CMK (cell line): ENCODE measurements around the gene SPC24.
A peak's percentile ranks its signal among the peaks of the same experiment; 100 is the strongest.
"Not testable (repeated sequence)": the region's sequence is repeated elsewhere in the genome, so short reads cannot be mapped to it uniquely, and the experiment has no call there.

ENCODE experiments used
- DNase-seq: peaks from one replicate; pipeline ENCODE4 v3.0.0-alpha.2; 2010; ENCODE audit warnings: low read depth

SPC24 gene

GRCh38 chr19:11125994-11126685 lies 29.4 kb downstream of the SPC24 start:
- DNase-seq, result peak; percentile 34

DNA sequence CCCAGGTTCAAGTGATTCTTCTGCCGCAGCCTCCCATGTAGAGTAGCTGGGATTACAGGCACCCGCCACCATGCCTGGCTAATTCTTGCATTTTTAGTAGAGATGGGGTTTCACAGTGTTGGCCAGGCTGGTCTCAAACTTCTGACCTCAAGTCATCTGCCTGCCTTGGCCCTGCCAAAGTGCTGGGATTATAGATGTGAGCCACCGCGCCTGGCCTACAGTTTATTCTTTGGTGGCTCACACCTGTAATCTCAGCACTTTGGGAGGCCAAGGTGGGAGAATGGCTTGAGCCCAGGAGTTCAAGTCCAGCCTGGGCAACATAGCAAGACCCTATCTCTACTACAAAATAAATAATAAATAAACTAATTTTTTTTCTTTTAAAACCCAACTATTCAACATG lies 31.4 kb downstream of the SPC24 start:
- DNase-seq, result not testable (repeated sequence)

DNA sequence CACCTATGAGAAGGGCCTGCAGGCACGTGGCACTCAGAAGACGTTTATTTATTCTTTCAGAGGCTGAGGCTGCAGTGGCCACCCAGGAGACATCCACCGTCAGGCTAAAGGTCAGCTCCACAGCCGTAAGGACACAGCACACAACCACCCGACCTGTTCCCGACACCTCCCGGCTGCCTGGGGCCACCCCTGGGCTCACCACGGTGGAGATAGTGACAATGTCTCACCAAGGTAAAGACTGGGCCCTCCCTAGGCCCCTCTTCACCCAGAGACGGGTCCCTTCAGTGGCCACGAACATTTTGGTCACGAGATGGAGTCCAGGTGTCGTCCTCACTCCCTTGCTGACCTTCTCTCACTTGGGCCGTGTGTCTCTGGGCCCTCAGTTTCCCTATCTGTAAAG lies 32.5 kb downstream of the SPC24 start:
- no peak for DNase-seq

DNA sequence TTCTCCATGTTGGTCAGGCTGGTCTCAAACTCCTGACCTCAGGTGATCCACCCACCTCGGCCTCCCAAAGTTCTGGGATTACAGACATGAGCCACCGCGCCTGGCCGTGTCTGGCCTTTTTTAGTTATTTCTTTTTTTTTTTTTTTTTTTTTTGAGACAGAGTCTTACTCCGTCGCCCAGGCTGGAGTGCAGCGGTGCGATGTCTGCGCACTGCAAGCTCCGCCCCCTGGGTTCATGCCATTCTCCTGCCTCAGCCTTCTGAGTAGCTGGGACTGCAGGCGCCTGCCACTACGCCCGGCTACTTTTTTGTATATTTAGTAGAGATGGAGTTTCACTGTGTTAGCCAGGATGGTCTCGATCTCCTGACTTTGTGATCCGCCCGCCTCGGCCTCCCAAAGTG lies 33.6 kb downstream of the SPC24 start:
- DNase-seq, result not testable (repeated sequence)

GRCh38 chr19:11116507-11116906 lies 39.1 kb downstream of the SPC24 start:
- no peak for DNase-seq

DNA sequence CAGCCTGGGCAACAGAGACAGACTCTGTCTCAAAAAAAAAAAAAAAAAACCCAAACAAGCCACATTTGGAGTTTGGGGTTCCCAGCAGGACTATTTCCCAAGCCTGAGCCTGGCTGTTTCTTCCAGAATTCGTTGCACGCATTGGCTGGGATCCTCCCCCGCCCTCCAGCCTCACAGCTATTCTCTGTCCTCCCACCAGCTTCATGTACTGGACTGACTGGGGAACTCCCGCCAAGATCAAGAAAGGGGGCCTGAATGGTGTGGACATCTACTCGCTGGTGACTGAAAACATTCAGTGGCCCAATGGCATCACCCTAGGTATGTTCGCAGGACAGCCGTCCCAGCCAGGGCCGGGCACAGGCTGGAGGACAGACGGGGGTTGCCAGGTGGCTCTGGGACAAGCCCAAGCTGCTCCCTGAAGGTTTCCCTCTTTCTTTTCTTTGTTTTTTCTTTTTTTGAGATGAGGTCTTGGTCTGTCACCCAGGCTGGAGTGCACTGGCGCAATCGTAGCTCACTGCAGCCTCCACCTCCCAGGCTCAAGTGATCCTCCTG lies 39.6 kb downstream of the SPC24 start:
- DNase-seq, result no peak

GRCh38 chr19:11115042-11115441 lies 40.5 kb downstream of the SPC24 start:
- DNase-seq, result no peak

- DNase-seq, result no peak
These were observed 42.4 kb downstream of the SPC24 start for GRCh38 chr19:11113140-11113708.

DNA sequence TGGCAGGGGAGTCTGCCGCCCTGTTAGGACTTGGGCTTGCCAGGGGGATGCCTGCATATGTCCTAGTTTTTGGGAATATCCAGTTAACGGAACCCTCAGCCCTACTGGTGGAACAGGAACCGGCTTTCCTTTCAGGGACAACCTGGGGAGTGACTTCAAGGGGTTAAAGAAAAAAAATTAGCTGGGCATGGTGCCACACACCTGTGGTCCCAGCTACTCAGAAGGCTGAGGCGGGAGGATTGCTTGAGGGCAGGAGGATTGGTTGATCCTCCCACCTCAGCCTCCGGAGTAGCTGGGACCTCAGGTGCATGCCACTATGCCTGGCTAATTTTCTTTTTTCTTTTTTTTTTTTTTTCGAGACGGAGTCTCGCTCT lies 43.8 kb downstream of the SPC24 start:
- DNase-seq, result no peak

DNA sequence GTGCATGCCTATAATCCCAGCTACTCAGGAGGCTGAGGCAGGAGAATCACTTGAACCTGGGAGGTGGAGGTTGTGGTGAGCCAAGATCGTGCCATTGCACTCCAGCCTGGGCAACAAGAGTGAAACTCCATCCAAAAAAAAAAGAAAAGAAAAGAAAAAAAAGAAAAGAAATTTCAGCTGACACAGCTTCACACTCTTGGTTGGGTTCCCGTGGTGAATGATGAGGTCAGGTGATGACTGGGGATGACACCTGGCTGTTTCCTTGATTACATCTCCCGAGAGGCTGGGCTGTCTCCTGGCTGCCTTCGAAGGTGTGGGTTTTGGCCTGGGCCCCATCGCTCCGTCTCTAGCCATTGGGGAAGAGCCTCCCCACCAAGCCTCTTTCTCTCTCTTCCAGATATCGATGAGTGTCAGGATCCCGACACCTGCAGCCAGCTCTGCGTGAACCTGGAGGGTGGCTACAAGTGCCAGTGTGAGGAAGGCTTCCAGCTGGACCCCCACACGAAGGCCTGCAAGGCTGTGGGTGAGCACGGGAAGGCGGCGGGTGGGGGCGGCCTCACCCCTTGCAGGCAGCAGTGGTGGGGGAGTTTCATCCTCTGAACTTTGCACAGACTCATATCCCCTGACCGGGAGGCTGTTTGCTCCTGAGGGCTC lies 44.3 kb downstream of the SPC24 start:
- no peak for DNase-seq

DNA sequence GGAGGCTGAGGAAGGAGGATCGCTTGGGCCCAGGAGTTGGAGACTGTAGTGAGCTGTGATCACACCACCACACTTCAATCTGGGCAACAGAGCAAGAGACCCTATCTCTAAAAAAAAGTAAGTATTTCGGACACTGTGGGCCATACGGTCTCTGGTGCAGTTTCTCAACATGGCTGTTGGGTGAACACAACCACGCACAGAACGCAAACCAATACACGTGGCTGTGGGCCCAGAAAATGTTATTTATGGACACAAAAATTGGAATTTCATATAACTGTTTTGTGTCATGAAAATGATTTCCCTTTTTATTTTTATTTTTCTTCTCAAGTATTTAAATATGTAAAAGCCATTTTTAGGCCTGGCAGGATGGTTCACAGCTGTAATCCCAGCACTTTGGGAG lies 46.8 kb downstream of the SPC24 start:
- DNase-seq, result no peak

DNA sequence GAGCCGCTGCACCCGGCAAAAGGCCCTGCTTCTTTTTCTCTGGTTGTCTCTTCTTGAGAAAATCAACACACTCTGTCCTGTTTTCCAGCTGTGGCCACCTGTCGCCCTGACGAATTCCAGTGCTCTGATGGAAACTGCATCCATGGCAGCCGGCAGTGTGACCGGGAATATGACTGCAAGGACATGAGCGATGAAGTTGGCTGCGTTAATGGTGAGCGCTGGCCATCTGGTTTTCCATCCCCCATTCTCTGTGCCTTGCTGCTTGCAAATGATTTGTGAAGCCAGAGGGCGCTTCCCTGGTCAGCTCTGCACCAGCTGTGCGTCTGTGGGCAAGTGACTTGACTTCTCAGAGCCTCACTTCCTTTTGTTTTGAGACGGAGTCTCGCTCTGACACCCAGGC lies 49.1 kb downstream of the SPC24 start:
- no peak for DNase-seq

DNA sequence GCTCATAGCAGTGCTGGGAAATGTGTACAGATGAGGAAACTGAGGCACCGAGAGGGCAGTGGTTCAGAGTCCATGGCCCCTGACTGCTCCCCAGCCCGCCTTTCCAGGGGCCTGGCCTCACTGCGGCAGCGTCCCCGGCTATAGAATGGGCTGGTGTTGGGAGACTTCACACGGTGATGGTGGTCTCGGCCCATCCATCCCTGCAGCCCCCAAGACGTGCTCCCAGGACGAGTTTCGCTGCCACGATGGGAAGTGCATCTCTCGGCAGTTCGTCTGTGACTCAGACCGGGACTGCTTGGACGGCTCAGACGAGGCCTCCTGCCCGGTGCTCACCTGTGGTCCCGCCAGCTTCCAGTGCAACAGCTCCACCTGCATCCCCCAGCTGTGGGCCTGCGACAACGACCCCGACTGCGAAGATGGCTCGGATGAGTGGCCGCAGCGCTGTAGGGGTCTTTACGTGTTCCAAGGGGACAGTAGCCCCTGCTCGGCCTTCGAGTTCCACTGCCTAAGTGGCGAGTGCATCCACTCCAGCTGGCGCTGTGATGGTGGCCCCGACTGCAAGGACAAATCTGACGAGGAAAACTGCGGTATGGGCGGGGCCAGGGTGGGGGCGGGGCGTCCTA lies 50.5 kb downstream of the SPC24 start:
- no peak for DNase-seq

DNA sequence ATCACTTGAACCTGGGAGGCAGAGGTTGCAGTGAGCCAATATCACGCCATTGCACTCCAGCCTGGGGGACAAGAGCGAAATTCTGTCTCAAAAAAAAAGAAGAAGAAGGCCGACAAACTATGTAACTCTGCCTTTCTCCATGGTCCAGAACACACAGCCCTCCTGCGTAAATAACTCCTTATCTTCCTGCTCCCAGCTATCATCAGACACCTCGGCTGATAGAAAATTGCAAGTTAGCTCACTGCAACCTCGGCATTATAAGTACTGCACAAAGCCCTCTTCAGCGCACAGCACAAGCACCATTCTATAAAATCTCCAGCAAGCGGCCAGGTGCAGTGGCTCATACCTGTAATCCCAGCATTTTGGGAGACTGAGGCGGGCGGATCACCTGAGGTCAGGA lies 51.9 kb downstream of the SPC24 start:
- not testable (repeated sequence) for DNase-seq

GRCh38 chr19:11102944-11103343 lies 52.6 kb downstream of the SPC24 start:
- no peak for DNase-seq

GRCh38 chr19:11101057-11101456 lies 54.5 kb downstream of the SPC24 start:
- no peak for DNase-seq

GRCh38 chr19:11100049-11100448 lies 55.5 kb downstream of the SPC24 start:
- no peak for DNase-seq

DNA sequence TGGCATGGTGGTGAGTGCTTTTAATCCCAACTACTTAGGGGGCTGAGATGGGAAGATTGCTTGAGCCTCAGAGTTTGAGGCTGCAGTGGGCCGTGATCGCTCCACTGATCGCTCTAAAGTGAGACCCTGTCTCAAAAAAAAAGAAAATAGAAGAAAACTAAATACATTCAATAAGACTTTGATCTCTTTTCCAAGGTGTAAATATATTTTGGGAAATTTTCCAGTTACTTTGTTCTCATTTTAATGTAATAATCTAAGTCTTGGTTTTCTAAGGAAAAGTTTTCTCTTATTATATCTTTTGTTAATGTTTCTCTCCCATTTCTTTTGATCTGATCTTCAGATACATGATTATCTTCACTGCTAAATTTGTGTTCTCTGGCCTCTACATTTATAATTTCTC lies 56.7 kb downstream of the SPC24 start:
- DNase-seq, result no peak

- no peak for DNase-seq
These were observed 57.3 kb downstream of the SPC24 start for GRCh38 chr19:11098327-11098726.

- not testable (repeated sequence) for DNase-seq
These were observed 58.2 kb downstream of the SPC24 start for GRCh38 chr19:11097367-11097766.

GRCh38 chr19:11096210-11096841 lies 59.3 kb downstream of the SPC24 start:
- no peak for DNase-seq
